Keratinocyte (primary cell): Measurements from ENCODE around the gene BET1L. TPM values are rescaled to one million over a fixed set of nuclear protein-coding genes. Genes with fewer than 3 reads are reported as not detected.
"Not testable (repeated sequence)": the region's sequence is repeated elsewhere in the genome, so short reads cannot be mapped to it uniquely, and the experiment has no call there.

Source experiments
- DNase-seq: peaks from one replicate; pipeline ENCODE4 v3.0.0-alpha.2; 2011; ENCODE audit warnings: low read depth, missing footprints, low spot score
- FAIRE-seq: peaks from 2 replicates; lab custom pipeline; 2011; peaks lifted over from hg19 to GRCh38; lab: Jason Lieb, UNC
- H2AFZ ChIP-seq: 2 replicates; pipeline ENCODE4 v1.6.0; 2012; ENCODE audit warnings: low read length, control low read depth, inconsistent platforms; ENCODE audit not compliant: control insufficient read depth
- H3K27ac ChIP-seq: 2 replicates; pipeline ENCODE4 v1.5.1; 2011; ENCODE audit warnings: low read length; ENCODE audit not compliant: control insufficient read depth, insufficient read depth
- H3K27me3 ChIP-seq: 3 replicates; pipeline ENCODE4 v1.6.0; 2011; ENCODE audit warnings: low read length; ENCODE audit not compliant: control insufficient read depth, insufficient read depth; ENCODE audit errors: extremely low read depth
- H3K36me3 ChIP-seq, 2 experiments: 2 replicates in 1 of 2; 3 replicates in 1 of 2; pipeline ENCODE4 v1.5.1; 2011; ENCODE audit warnings: low read length in 2 of 2, mild to moderate bottlenecking in 1 of 2; ENCODE audit not compliant: control insufficient read depth in 2 of 2, insufficient read depth in 2 of 2; ENCODE audit errors: extremely low read depth in 1 of 2
- H3K4me1 ChIP-seq: 3 replicates; pipeline ENCODE4 v1.5.1; 2011; ENCODE audit warnings: low read length; ENCODE audit not compliant: control insufficient read depth, insufficient read depth; ENCODE audit errors: extremely low read depth
- H3K4me2 ChIP-seq: 3 replicates; pipeline ENCODE4 v1.6.0; 2011; ENCODE audit warnings: low read depth, low read length; ENCODE audit not compliant: control insufficient read depth, insufficient read depth; ENCODE audit errors: extremely low read depth
- H3K4me3 ChIP-seq, 3 experiments: fragments of 200-600 bp in 1 of 3; sonication (generic) in 1 of 3; 2 replicates in 2 of 3; 3 replicates in 1 of 3; pipeline ENCODE4 v1.5.1; 2011 to 2016; ENCODE audit warnings: low read length in 3 of 3, mild to moderate bottlenecking in 3 of 3, control low read depth in 2 of 3, inconsistent platforms in 1 of 3, low read depth in 1 of 3, mixed read lengths in 1 of 3, mixed run types in 1 of 3, moderate library complexity in 1 of 3; ENCODE audit not compliant: control insufficient read depth in 2 of 3, insufficient read depth in 2 of 3; ENCODE audit errors: extremely low read depth in 1 of 3
- H3K79me2 ChIP-seq: 2 replicates; pipeline ENCODE4 v1.6.0; 2012; ENCODE audit warnings: low read length; ENCODE audit not compliant: control insufficient read depth, insufficient read depth
- H3K9ac ChIP-seq: 3 replicates; pipeline ENCODE4 v1.6.0; 2011; ENCODE audit warnings: low read length; ENCODE audit not compliant: control insufficient read depth, insufficient read depth; ENCODE audit errors: extremely low read depth
- H3K9me1 ChIP-seq: 3 replicates; pipeline ENCODE4 v1.6.0; 2011; ENCODE audit warnings: low read length; ENCODE audit not compliant: control insufficient read depth, insufficient read depth; ENCODE audit errors: extremely low read depth
- H3K9me3 ChIP-seq: 2 replicates; pipeline ENCODE4 v1.5.1; 2012; ENCODE audit warnings: low read depth, low read length; ENCODE audit not compliant: control insufficient read depth
- H4K20me1 ChIP-seq: 3 replicates; pipeline ENCODE4 v1.6.0; 2011; ENCODE audit warnings: low read length; ENCODE audit not compliant: control insufficient read depth, insufficient read depth; ENCODE audit errors: extremely low read depth
- CTCF ChIP-seq, 3 experiments: IDR thresholded peaks in 1 of 3; conservative IDR thresholded peaks in 1 of 3; optimal IDR thresholded peaks in 1 of 3; 2 replicates in 2 of 3; 3 replicates in 1 of 3; pipeline versions ENCODE3 to v1.5.1; 2011; ENCODE audit warnings: low read length in 3 of 3, mild to moderate bottlenecking in 3 of 3, moderate library complexity in 2 of 3, control low read depth in 1 of 3, inconsistent platforms in 1 of 3; ENCODE audit not compliant: insufficient read depth in 2 of 3; ENCODE audit errors: extremely low read depth in 1 of 3
- dilution Hi-C: fragments of 300-500 bp; cut with MboI; formaldehyde crosslinking; loops from one replicate; pipeline ENCODE4 v1.7.0; 2020; ENCODE audit warnings: low sequenced_read_pairs; ENCODE audit not compliant: extremely low pct_ligation_motif_present
- polyA plus RNA-seq, 5 experiments: library from polyadenylated mRNA; depleted of rRNA in 3 of 5; stranded (reverse) in 3 of 5; stranded (forward) in 1 of 5; unstranded in 1 of 5; fragments of >200 nt; gene quantifications; 1 replicate in 1 of 5; 2 replicates in 3 of 5; 3 replicates in 1 of 5; pipeline versions ENCODE4 v1.2.1 to v1.2.3, GENCODE V29; 2011 to 2012; ENCODE audit warnings: missing spikeins in 2 of 5, low read depth in 1 of 5, low replicate concordance in 1 of 5

The BET1L gene
- polyA plus RNA-seq, 1 donor (not counting 4 experiments of a cell fraction or from before 2014, with no cell fraction given): 27.0 TPM

GRCh38 chr11:191490-192478 lies 15.4 kb downstream of the BET1L start:
- peak in 1 of 3 experiments; percentile 17 for TF ChIP-seq CTCF (optimal IDR thresholded peaks at IDR 0.05 in 1 of 3, IDR thresholded peaks at IDR 0.05 in 1 of 3, conservative IDR thresholded peaks at IDR 0.05 in 1 of 3; ENCODE audit: extremely low read depth in 1 of 3, insufficient read depth in 2 of 3, low read length in 3 of 3)
- H3K79me2 ChIP-seq, dilution Hi-C loops, H3K9me1 ChIP-seq, H3K27me3 ChIP-seq, H3K4me1 ChIP-seq, H3K36me3 ChIP-seq, H4K20me1 ChIP-seq, H3K27ac ChIP-seq, H3K9ac ChIP-seq, H3K4me2 ChIP-seq, H3K9me3 ChIP-seq, H3K4me3 ChIP-seq, DNase-seq, H2AFZ ChIP-seq: not testable (repeated sequence)
- FAIRE-seq: peak; percentile 93

GRCh38 chr11:190546-190945 lies 16.7 kb downstream of the BET1L start:
- dilution Hi-C loops, H3K4me2 ChIP-seq: not testable (repeated sequence)

More at GRCh38 chr11:190546-190945, 16.7 kb downstream of the BET1L start:
- not testable (repeated sequence) for H3K79me2 ChIP-seq, H3K9me1 ChIP-seq, H3K4me1 ChIP-seq, DNase-seq, H3K36me3 ChIP-seq, H2AFZ ChIP-seq, H3K27me3 ChIP-seq, H3K9me3 ChIP-seq, H3K27ac ChIP-seq, H3K9ac ChIP-seq, FAIRE-seq, H3K4me3 ChIP-seq, H4K20me1 ChIP-seq
